GM12878 (cell line): ENCODE measurements around the gene SMARCD2. TPM values are rescaled to one million over a fixed set of nuclear protein-coding genes. Genes with fewer than 3 reads are reported as not detected.
A peak's percentile ranks its signal among the peaks of the same experiment; 100 is the strongest.

ENCODE experiments used
- ATAC-seq: fragments of 200-7000 bp; cut with Tn5 transposase; 3 replicates; pipeline ENCODE4 v1.9.1; 2020; ENCODE audit warnings: mild to moderate bottlenecking, moderate library complexity
- BruUV-seq: library from RNA; stranded (reverse); fragments of 400-500 nt; replicated peaks from 2 replicates; lab custom pipeline; 2021; lab: Mats Ljungman, UMichigan
- CTCF ChIA-PET: fragments of 300-600 bp; sonication (Branson Sonifier 250); formaldehyde crosslinking; extraction: SDS; loops from one replicate; lab custom pipeline; 2021; ENCODE audit warnings: inconsistent platforms; lab: Yijun Ruan, JAX
- POLR2A ChIA-PET: fragments of 350-600 bp; formaldehyde crosslinking; extraction: SDS; loops from one replicate; lab custom pipeline; 2021; ENCODE audit warnings: inconsistent platforms; lab: Charles Lee
- RAD21 ChIA-PET: fragments of 300-600 bp; sonication (Branson Sonifier 250); formaldehyde crosslinking; loops from one replicate; lab custom pipeline; 2023; ENCODE audit warnings: antibody characterized with exemption; ENCODE audit not compliant: unreplicated experiment; lab: Charles Lee
- SMC1A ChIA-PET: fragments of 300-600 bp; sonication (Branson Sonifier 250); formaldehyde crosslinking; loops from one replicate; lab custom pipeline; 2023; ENCODE audit not compliant: unreplicated experiment, uncharacterized antibody; lab: Charles Lee
- DNase-seq: peaks from one replicate; pipeline ENCODE4 v3.0.0-alpha.2; 2011; ENCODE audit warnings: low read depth, low spot score
- FAIRE-seq: peaks from 3 replicates; lab custom pipeline; 2011; peaks lifted over from hg19 to GRCh38; lab: Jason Lieb, UNC
- H2AFZ ChIP-seq: 2 replicates; pipeline ENCODE4 v1.6.0; 2011; ENCODE audit warnings: low read depth, low read length, control low read depth; ENCODE audit not compliant: control insufficient read depth
- H3K27ac ChIP-seq: 2 replicates; pipeline ENCODE4 v1.5.1; 2011; ENCODE audit warnings: control low read depth; ENCODE audit not compliant: control insufficient read depth, insufficient read depth
- H3K27me3 ChIP-seq, 2 experiments: replicated peaks in 1 of 2; 2 replicates each; pipeline versions ENCODE4 v1.6.0 to v1.6.1; 2011; ENCODE audit warnings: low read length in 1 of 2; ENCODE audit not compliant: control insufficient read depth in 2 of 2, insufficient read depth in 2 of 2
- H3K36me3 ChIP-seq, 2 experiments: 2 replicates each; pipeline ENCODE4 v1.5.1; 2011; ENCODE audit warnings: low read length in 1 of 2; ENCODE audit not compliant: control insufficient read depth in 2 of 2, insufficient read depth in 2 of 2
- H3K4me1 ChIP-seq: 2 replicates; pipeline ENCODE4 v1.6.1; 2011; ENCODE audit warnings: mild to moderate bottlenecking, low read length, moderate library complexity, mixed read lengths; ENCODE audit not compliant: control insufficient read depth, insufficient read depth
- H3K4me2 ChIP-seq: 2 replicates; pipeline ENCODE4 v1.6.0; 2011; ENCODE audit warnings: control low read depth; ENCODE audit not compliant: control insufficient read depth, insufficient read depth
- H3K4me3 ChIP-seq: fragments of 200-600 bp; sonication (generic); 2 replicates; pipeline ENCODE4 v1.5.1; 2016
- H3K79me2 ChIP-seq: 2 replicates; pipeline ENCODE4 v1.6.0; 2011; ENCODE audit warnings: low read length; ENCODE audit not compliant: control insufficient read depth, insufficient read depth
- H3K9ac ChIP-seq: 2 replicates; pipeline ENCODE4 v1.8.0; 2011; ENCODE audit warnings: low read length, control low read depth, mixed read lengths; ENCODE audit not compliant: control insufficient read depth, insufficient read depth
- H3K9me3 ChIP-seq: replicated peaks from 3 replicates; pipeline ENCODE4 v1.5.1; 2011; ENCODE audit warnings: mild to moderate bottlenecking, low read length; ENCODE audit not compliant: control insufficient read depth, insufficient read depth
- H4K20me1 ChIP-seq: 2 replicates; pipeline ENCODE4 v1.6.0; 2011; ENCODE audit not compliant: control insufficient read depth, insufficient read depth
- POLR2A ChIP-seq: IDR thresholded peaks from 2 replicates; pipeline ENCODE4 v1.6.1; 2011; ENCODE audit warnings: low read depth, mild to moderate bottlenecking, low read length
- RUNX3 ChIP-seq: IDR thresholded peaks from 2 replicates; pipeline ENCODE4 v1.6.1; 2012; ENCODE audit warnings: low read length, inconsistent platforms
- SREBF1 ChIP-seq: IDR thresholded peaks from 2 replicates; pipeline ENCODE4 v1.6.1; 2012; ENCODE audit warnings: mild to moderate bottlenecking, low read length
- TAF1 ChIP-seq: IDR thresholded peaks from 2 replicates; pipeline ENCODE4 v1.6.1; 2011; ENCODE audit warnings: mild to moderate bottlenecking, low read depth, low read length, borderline replicate concordance
- ZNF217 ChIP-seq: fragments of 450-650 bp; IDR thresholded peaks from 2 replicates; pipeline ENCODE4 v1.6.1; 2017; ENCODE audit warnings: antibody characterized with exemption, mild to moderate bottlenecking
- WGBS: methylation state at CpG from one replicate; pipeline ENCODE4 v1.1.6; 2016; ENCODE audit warnings: low lambda C conversion rate; ENCODE audit not compliant: insufficient replicate concordance, insufficient coverage; ENCODE audit errors: missing lambda C conversion rate; 5-methylcytosine and 5-hydroxymethylcytosine counted together
- in situ Hi-C: fragments of 300-500 bp; cut with MboI; formaldehyde crosslinking; loops from 9 replicates; pipeline ENCODE4 v1.14.3; 2018; ENCODE audit warnings: mixed read lengths
- intact Hi-C: fragments of 100-400 bp; cut with micrococcal nuclease; formaldehyde crosslinking; loops from one replicate; pipeline ENCODE4 v1.14.2; 2022; ENCODE audit not compliant: unreplicated experiment
- polyA plus RNA-seq, 11 experiments: library from polyadenylated mRNA; depleted of rRNA in 4 of 11; unstranded in 6 of 11; stranded (reverse) in 5 of 11; fragments of >200 nt; fragmentation: Nextera tagmentation in 4 of 11; fragmentation: Illumina TruSeq in 1 of 11; extraction: Ambion mirVana in 4 of 11; extraction: Trizol in 1 of 11; gene quantifications; 1 replicate in 1 of 11; 2 replicates in 10 of 11; pipeline versions ENCODE4 v1.2.1 to v1.2.3, GENCODE V29; 2011 to 2016; ENCODE audit warnings: inconsistent platforms in 2 of 11, missing spikeins in 2 of 11, low read depth in 1 of 11
- total RNA-seq, 4 experiments: library from RNA; depleted of rRNA in 3 of 4; stranded (reverse); fragments of >200 nt in 3 of 4; fragmentation: Illumina TruSeq in 1 of 4; extraction: Trizol in 1 of 4; gene quantifications; 2 replicates each; pipeline versions ENCODE4 v1.2.1 to v1.2.3, GENCODE V29; 2013 to 2021
- TF ChIP-seq, protein P1 (sequence below): IDR thresholded peaks from 2 replicates; pipeline ENCODE4 v1.6.1; 2011; ENCODE audit warnings: mild to moderate bottlenecking, low read depth, low read length, moderate library complexity; ENCODE audit not compliant: insufficient replicate concordance

Gene SMARCD2
- total and polyA plus RNA-seq, 10 of the 15 experiments (the other 5 are each of a cell fraction or from before 2014, with no cell fraction given): 2.4 to 111 (median 63.6) TPM

DNA sequence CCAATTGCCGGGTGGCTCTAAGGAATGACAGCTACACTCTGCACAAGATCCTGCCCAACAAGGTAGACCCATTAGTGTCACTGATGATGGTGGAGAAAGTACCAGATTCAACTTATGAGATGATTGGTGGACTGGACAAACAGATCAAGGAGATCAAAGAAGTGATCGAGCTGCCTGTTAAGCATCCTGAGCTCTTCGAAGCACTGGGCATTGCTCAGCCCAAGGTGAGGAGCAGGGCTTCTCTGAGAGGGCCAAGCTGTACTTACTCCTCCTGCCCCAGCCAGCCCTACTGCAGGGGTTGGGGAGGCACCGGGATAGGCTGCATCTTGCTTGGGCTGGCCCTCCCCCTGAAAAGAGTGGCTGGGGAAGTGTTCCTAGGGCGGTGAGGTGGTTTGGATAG, 12.2 kb downstream of the SMARCD2 start:
- no peak for ATAC-seq
- Histone ChIP-seq H3K79me2 (peaks cover 46% of the 10 kb centered on the region), H3K27ac (no peak overlapping the region), H2AFZ (no peak overlapping the region), H3K9ac (no peak overlapping the region), H4K20me1 (no peaks in the 10 kb centered on the region), H3K27me3 (no peaks in the 10 kb centered on the region), H3K36me3 (peaks cover 24 to 46% of the 10 kb centered on the region in 2 experiments), H3K4me1 (peaks cover 16% of the 10 kb centered on the region), H3K4me2 (no peak overlapping the region), H3K9me3 (no peaks in the 10 kb centered on the region), H3K4me3 (no peak overlapping the region)
- in situ Hi-C loops (loop anchor here (25.0 kb wide), 1 partner anchor 393 kb away; the partner anchor contains the start of gene CYB561), intact Hi-C loops (no loop called here)
- ChIA-PET SMC1A (interaction anchor here (0.9 kb wide), 1 partner anchor 12 kb away, joined by 3 read pairs; no protein-coding TSS in a partner anchor), RAD21 (interaction anchor here (1.4 kb wide), 1 partner anchor 9 kb away, joined by 3 read pairs; no protein-coding TSS in a partner anchor), POLR2A (interaction anchor here (0.7 to 2.8 kb wide), 4 partner anchors 10 to 132 kb away, joined by 3 to 16 read pairs (median 7); no protein-coding TSS in a partner anchor), CTCF (interaction anchor here (0.5 to 1.7 kb wide), 7 partner anchors 10 to 405 kb away, joined by 3 to 7 read pairs (median 4); no protein-coding TSS in a partner anchor)
- no peak for DNase-seq
- WGBS: 98% methylated on average over 5 of the region's 5 CpGs
- TF ChIP-seq RUNX3 (no peak), SREBF1 (no peak), ZNF217 (no peak), TAF1 (no peak), POLR2A (peak; percentile 52)
- TF ChIP-seq, protein P1, sequence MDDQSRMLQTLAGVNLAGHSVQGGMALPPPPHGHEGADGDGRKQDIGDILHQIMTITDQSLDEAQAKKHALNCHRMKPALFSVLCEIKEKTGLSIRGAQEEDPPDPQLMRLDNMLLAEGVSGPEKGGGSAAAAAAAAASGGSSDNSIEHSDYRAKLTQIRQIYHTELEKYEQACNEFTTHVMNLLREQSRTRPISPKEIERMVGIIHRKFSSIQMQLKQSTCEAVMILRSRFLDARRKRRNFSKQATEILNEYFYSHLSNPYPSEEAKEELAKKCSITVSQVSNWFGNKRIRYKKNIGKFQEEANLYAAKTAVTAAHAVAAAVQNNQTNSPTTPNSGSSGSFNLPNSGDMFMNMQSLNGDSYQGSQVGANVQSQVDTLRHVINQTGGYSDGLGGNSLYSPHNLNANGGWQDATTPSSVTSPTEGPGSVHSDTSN: no peak
- FAIRE-seq: no peak
- BruUV-seq: no TSS peak
